ENCODE results near the gene TNK1.

Gene TNK1

DNA sequence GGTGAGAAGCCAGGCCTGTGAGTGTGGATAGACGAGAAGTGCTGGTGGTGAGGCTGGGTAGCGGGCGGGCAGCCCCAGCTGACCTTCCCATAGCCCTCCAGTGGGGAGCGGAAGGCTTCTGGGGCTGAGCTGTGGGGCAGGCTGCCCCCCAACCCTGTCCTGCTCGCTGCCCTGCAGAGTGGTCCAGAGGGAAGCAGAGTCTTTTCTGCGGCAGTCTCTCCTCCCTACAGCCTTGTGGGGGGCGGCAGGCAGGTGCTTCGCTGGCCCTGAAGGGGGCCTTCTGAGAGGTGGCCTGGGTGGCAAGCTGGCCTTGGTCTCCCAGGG is 30.5 kb downstream of the TNK1 start:
- DNase-seq (ENCODE audit: low read depth) = no peak

DNA sequence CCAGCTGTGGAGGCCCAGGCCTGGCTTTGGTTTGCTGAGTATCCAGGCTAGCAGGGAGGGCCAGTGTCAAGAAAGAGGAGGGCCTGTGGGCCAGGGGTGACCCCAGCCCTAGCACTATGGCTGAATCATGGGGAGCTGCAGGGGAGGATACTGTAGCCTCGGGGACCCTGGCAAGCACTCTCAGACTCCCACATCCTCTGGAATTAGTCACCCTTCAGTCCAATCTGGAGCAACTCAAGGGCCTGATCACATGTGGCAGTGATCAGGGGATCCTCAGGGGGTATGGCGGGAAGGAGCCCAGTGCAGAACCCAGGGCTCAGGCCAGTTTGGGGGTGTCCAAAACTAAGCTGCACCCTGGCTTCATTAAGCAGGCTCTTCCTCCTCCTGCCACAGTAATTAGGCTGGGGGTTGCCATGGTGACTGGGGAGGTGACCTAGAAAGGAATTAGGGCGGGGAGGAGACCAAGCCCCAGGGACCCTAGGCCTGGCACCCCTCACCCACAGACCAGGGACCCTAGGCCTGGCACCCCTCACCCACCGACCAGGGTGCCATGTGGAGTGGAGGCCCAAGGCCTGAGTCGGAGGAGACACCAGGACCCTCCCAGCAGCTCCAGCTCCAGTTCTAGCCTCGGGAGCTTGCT is 32.6 kb downstream of the TNK1 start:
- DNase-seq (ENCODE audit: low read depth) = no peak

- no peak for DNase-seq (ENCODE audit: low read depth)
Measured at GRCh38 chr17:7414837-7415236, 33.9 kb downstream of the TNK1 start.

- DNase-seq (ENCODE audit: low read depth) = no peak
Measured at GRCh38 chr17:7415784-7416183, 34.9 kb downstream of the TNK1 start.

GRCh38 chr17:7416323-7416722 is 35.4 kb downstream of the TNK1 start:
- no peak for DNase-seq (ENCODE audit: low read depth)

DNA sequence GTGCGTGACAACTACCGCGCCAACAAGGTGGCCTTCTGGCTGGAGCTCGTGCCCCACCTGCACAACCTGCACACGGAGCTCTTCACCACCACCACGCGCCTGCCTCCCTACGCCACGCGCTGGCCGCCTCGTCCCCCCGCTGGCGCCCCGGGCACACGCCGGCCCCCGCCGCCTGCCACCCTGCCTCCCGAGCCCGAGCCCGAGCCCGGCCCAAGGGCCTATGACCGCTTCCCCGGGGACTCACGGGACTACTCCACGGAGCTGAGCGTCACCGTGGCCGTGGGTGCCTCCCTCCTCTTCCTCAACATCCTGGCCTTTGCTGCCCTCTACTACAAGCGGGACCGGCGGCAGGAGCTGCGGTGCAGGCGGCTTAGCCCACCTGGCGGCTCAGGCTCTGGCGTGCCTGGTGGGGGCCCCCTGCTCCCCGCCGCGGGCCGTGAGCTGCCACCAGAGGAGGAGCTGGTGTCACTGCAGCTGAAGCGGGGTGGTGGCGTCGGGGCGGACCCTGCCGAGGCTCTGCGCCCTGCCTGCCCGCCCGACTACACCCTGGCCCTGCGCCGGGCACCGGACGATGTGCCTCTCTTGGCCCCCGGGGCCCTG is 36.3 kb downstream of the TNK1 start:
- DNase-seq (ENCODE audit: low read depth) = no peak

- no peak for DNase-seq (ENCODE audit: low read depth)
Measured at GRCh38 chr17:7418472-7419152, 37.7 kb downstream of the TNK1 start.

DNA sequence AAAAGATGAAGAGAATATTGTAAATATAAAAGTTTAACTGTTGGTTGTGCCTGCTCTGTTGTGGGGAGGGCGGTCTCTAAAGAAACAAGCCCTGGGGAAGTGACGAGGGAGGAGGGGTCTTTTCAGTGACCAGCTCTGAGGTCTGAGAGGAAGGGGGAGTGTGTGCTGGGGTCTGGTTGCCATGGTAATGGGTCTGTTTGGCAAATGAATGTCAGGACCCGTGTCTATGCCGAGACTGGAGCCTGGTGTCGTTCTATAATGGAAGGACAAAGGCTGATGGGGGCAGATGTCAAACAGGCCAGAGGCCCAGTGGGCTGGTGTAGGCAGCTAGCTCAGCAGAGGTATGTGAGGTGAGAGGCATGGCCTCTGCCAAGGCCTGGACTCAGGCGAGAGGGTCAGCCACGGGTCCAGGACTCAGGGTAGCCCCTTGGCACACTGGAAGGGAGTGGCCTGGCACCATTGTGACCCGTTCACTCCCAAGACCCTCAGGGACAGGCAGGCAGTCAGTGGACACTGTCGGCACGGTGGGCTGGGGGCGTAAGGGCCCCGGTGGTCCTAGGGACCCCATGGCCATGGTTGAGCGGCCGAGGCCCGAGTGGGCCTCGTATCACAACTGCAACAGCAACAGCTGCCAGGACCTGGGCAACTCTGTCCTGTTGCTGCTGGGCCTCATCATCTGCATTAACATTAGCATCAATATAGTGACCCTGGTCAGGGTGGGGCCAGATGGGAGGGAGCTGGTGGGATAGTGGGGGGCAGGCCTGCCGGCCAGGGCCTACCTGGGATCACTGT is 39.1 kb downstream of the TNK1 start, which contains the start of gene SPEM1:
TSS of gene SPEM1 (plus strand) at position 506 of the 792 bp plus-strand sequence. CDS start at position 567, 61 bp downstream.
- no peak for DNase-seq (ENCODE audit: low read depth)

DNA sequence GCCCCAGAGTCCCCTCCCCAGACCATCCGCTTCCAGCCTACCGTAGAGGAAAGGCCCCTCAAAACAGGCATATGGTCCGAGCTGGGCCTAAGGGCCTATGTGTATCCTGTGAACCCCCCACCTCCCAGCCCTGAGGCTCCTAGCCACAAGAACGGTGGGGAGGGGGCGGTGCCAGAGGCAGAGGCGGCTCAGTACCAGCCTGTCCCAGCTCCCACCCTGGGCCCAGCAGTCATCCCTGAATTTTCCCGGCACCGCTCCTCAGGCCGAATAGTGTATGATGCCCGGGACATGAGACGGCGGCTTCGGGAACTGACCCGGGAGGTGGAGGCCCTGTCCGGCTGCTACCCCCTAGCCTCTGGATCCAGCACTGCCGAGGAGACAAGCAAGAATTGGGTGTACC is 40.3 kb downstream of the TNK1 start:
- no peak for DNase-seq (ENCODE audit: low read depth)

- DNase-seq (ENCODE audit: low read depth) = no peak
Measured at GRCh38 chr17:7423679-7424078, 42.8 kb downstream of the TNK1 start.

GRCh38 chr17:7425316-7425715 is 44.4 kb downstream of the TNK1 start, which contains the start of gene SPEM2:
TSS of gene SPEM2 (plus strand) at chr17:7425616. CDS start at chr17:7425689, 73 bp downstream.
- DNase-seq (ENCODE audit: low read depth) = no peak

DNA sequence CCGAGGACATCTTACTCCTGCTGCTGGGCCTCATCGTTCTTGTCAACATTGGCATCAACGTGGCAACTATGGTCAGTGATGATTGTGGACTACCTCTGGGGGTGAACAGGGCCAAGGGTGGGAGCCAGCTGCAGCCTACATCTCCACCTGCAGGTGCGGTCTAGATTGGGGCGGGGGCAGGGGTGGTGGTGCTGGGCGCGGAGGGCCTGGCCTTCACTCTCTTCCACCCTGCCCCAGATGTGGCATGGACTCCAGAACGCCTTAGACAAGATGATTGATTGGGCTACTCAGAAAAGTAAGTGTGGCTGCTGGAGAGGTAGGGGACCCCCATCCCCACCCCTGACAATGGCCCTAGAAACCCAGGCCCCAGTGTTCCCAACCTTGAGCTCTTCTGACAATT is 44.9 kb downstream of the TNK1 start:
- no peak for DNase-seq (ENCODE audit: low read depth)

GRCh38 chr17:7426203-7426863 is 45.4 kb downstream of the TNK1 start:
- no peak for DNase-seq (ENCODE audit: low read depth)

DNA sequence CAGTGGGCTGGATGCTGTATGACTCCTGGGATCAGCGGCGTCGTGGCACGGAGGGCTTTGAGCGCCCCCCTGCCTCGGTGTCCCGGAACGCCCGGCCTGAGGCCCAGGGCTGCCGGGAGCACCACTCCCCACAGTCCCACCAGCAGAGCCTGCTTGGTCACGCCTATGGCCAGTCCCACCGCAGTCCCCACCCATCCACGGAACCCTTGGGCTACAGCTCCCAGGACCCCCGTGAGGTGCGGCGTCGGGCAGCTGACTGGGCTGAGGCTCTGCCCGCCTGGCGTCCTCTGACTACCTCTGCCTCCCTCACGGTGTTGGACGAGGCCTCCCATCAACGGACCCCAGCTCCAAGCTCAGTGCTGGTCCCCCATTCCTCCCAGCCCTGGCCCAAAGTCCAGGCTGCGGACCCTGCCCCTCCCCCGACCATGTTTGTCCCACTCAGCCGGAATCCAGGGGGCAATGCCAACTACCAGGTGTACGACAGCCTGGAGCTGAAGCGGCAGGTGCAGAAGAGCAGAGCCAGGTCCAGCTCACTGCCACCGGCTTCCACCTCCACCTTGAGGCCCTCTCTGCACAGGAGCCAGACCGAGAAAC is 46.1 kb downstream of the TNK1 start:
- no peak for DNase-seq (ENCODE audit: low read depth)

DNA sequence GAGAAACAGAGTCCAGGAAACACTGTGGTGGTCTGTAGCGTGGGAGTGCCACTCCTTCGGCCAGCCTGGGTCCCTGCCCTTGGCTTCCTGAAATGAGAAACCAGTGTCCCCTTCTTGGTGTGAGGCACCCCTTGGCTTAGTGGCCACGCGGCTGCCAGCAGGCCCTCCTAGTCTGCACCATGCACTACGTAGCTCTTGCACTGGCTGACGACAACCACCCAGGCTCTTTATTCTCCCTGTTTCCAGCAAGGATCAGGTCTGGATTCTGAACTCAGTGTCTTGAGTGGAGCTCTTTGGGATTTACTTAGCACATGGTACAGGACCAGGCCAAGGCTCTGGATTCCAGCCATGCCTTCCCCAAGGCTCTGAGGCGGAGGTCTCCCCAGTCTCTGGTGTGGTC is 46.7 kb downstream of the TNK1 start:
- no peak for DNase-seq (ENCODE audit: low read depth)

DNA sequence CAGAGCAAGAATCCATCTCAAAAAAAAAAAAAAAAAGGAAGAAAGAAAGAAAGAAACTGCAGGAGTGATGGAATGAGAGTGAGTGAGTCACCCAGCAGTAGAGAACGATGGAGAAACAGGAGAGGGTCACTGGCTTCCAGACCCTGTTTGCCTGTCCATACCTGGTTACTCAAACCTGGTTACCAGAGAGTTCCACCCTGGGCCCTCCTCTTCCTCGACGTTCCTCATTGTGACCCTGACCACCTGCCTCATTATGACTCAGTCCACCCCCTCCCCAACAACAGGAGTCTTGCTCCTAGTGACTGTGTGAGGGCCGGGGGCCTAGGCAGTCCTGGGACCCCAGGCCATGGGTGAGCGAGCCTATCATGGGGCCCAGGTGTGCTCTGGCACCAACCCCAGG is 47.7 kb downstream of the TNK1 start, which contains the start of gene SPEM3:
TSS of gene SPEM3 (plus strand) at position 301 of the 400 bp plus-strand sequence. CDS start at position 347, 46 bp downstream.
- no peak for DNase-seq (ENCODE audit: low read depth)

DNA sequence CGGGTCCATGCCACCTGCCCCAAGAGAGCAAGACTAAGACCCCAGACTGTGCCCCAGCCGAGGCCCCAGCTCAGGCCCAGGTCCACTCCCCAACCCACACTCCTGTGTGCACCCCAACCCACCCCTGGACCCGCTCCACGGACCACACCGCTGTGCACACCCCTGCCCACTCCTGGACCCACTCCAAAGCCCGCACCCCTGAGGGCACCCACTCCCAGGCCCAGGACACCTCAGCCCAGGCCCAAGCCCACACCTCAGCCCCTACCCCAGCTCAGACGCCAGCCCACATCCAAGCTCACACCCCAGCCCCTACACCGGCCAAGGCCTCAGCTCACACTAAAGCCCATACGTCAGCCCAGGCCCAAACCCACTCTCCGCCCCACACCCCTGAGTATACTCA is 48.8 kb downstream of the TNK1 start:
- DNase-seq (ENCODE audit: low read depth) = no peak

DNA sequence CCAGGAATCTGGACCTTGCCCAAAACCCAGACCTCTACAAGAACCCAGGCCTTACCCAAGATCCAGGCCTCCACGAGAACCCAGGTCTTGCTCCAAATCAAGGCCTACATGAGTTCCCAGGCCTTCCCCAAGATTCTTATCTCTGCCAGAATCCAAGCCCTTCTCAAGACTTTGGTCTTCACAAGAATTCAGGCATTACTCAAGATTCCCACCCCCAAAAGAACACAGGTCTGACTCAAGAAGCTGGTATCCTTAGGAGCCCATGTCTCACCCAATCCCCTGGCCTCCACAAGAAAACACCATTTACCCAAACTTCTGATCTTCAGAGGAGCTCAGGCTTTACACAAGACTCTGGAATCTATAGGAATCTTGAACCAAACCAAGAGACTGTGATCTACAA is 50.3 kb downstream of the TNK1 start:
- no peak for DNase-seq (ENCODE audit: low read depth)

- no peak for DNase-seq (ENCODE audit: low read depth)
Measured at GRCh38 chr17:7432296-7432695, 51.4 kb downstream of the TNK1 start.

- no peak for DNase-seq (ENCODE audit: low read depth)
Measured at GRCh38 chr17:7435676-7436555, 55.0 kb downstream of the TNK1 start.

Measured in GM04504 (cell line).